Thyroid gland (tissue), 4 donors: Measurements from ENCODE around the gene ZNF365. TPM values are rescaled to one million over a fixed set of nuclear protein-coding genes. Genes with fewer than 3 reads are reported as not detected.

ENCODE experiments used
- DNase-seq, 2 donors: peaks; one replicate each; pipeline ENCODE4 v3.0.0-alpha.2; 2019
- H3K27ac ChIP-seq, 3 donors: fragments of 200-600 bp; sonication (generic); 1 replicate in 2 of 3; 2 replicates in 1 of 3; pipeline ENCODE4 v1.5.1; 2016 to 2019; ENCODE audit warnings: mild to moderate bottlenecking in 1 of 3, moderate library complexity in 1 of 3
- H3K27me3 ChIP-seq: fragments of 200-600 bp; sonication (generic); one replicate; pipeline ENCODE4 v1.5.1; 2019
- H3K36me3 ChIP-seq, 2 donors: fragments of 200-600 bp; sonication (generic); one replicate each; pipeline ENCODE4 v1.5.1; 2016 to 2019
- H3K4me1 ChIP-seq, 2 donors: fragments of 200-600 bp; sonication (generic); one replicate each; pipeline ENCODE4 v1.5.1; 2017 to 2019
- H3K4me3 ChIP-seq, 3 donors: fragments of 200-600 bp; sonication (generic); replicated peaks in 1 of 3; 1 replicate in 2 of 3; 2 replicates in 1 of 3; pipeline ENCODE4 v1.5.1; 2016; ENCODE audit warnings: mild to moderate bottlenecking in 1 of 3
- H3K9me3 ChIP-seq: fragments of 200-600 bp; sonication (generic); one replicate; pipeline ENCODE4 v1.5.1; 2017
- CTCF ChIP-seq, 6 experiments: fragments of 200-600 bp in 3 of 6; fragments of 450-650 bp in 3 of 6; sonication (generic) in 3 of 6; IDR thresholded peaks; one replicate each; pipeline ENCODE4 v1.5.1; 2016 to 2019; ENCODE audit warnings: antibody characterized with exemption in 6 of 6, mild to moderate bottlenecking in 2 of 6, inconsistent platforms in 1 of 6, moderate library complexity in 1 of 6
- POLR2A ChIP-seq, 2 donors: fragments of 450-650 bp; IDR thresholded peaks; one replicate each; pipeline ENCODE4 v1.6.1; 2017; ENCODE audit warnings: antibody characterized with exemption in 2 of 2, mild to moderate bottlenecking in 2 of 2, moderate library complexity in 1 of 2
- WGBS, 2 donors: methylation state at CpG; one replicate each; pipeline ENCODE4 v1.1.5; 2017; 5-methylcytosine and 5-hydroxymethylcytosine counted together
- intact Hi-C: fragments of 100-400 bp; cut with DNase I; formaldehyde crosslinking; loops from one replicate; pipeline ENCODE4 v1.15.1; 2023
- total RNA-seq, 4 donors: library from RNA; depleted of rRNA; stranded (reverse); fragments of >200 nt; gene quantifications; one replicate each; pipeline ENCODE4 v1.2.3, GENCODE V29; 2016

The ZNF365 gene
- total RNA-seq, 4 donors from 2014 or later: 0.63 to 1.2 TPM; not detected in 2

GRCh38 chr10:62390497-62391176 is 16.5 kb downstream of the ZNF365 start:
- 95 to 97% methylated on average over 2 of the region's 2 CpGs for WGBS, 2 donors
- Histone ChIP-seq H3K4me1 (no peaks in the 10 kb centered on the region), H3K27me3 (no peaks in the 10 kb centered on the region), H3K4me3 (no peak overlapping the region), H3K36me3 (no peaks in the 10 kb centered on the region), H3K27ac (no peak overlapping the region), H3K9me3 (no peaks in the 10 kb centered on the region)
- intact Hi-C loops: no loop called here
- no peak for DNase-seq
- no peak for TF ChIP-seq POLR2A (IDR thresholded peaks at IDR 0.05)
- TF ChIP-seq CTCF (IDR thresholded peaks at IDR 0.05): no peak

- no peak for DNase-seq
- no peaks in the 10 kb centered on the region for H3K4me1 ChIP-seq
- H3K9me3 ChIP-seq: no peaks in the 10 kb centered on the region
- H3K27ac ChIP-seq: no peak overlapping the region
- no peaks in the 10 kb centered on the region for H3K36me3 ChIP-seq
- no peaks in the 10 kb centered on the region for H3K27me3 ChIP-seq
- TF ChIP-seq POLR2A (IDR thresholded peaks at IDR 0.05): no peak
- TF ChIP-seq CTCF (IDR thresholded peaks at IDR 0.05): no peak
- 93 to 94% methylated on average over 4 of the region's 4 CpGs for WGBS, 2 donors
- intact Hi-C loops: no loop called here
- H3K4me3 ChIP-seq: no peak overlapping the region
These were observed 19.1 kb downstream of the ZNF365 start for GRCh38 chr10:62393237-62393636.

- intact Hi-C loops: no loop called here
- 51 to 61% methylated on average over 2 of the region's 2 CpGs for WGBS, 2 donors
- no peak overlapping the region for H3K27ac ChIP-seq
These were observed 20.4 kb downstream of the ZNF365 start for GRCh38 chr10:62394556-62395018.

GRCh38 chr10:62395892-62396291 is 21.7 kb downstream of the ZNF365 start:
- no peak for DNase-seq
- H3K36me3 ChIP-seq: no peaks in the 10 kb centered on the region
- intact Hi-C loops: no loop called here
- H3K4me1 ChIP-seq: no peaks in the 10 kb centered on the region
- no peak overlapping the region for H3K27ac ChIP-seq
- no peaks in the 10 kb centered on the region for H3K27me3 ChIP-seq
- no peak overlapping the region for H3K4me3 ChIP-seq
- 68 to 76% methylated on average over 1 of the region's 1 CpG for WGBS, 2 donors
- no peaks in the 10 kb centered on the region for H3K9me3 ChIP-seq
- no peak for TF ChIP-seq CTCF (IDR thresholded peaks at IDR 0.05)

More at GRCh38 chr10:62394556-62395018, 20.4 kb downstream of the ZNF365 start:
- Histone ChIP-seq H3K27me3 (no peaks in the 10 kb centered on the region), H3K4me3 (no peak overlapping the region), H3K36me3 (no peaks in the 10 kb centered on the region), H3K9me3 (no peaks in the 10 kb centered on the region), H3K4me1 (no peaks in the 10 kb centered on the region)
- DNase-seq: no peak
- TF ChIP-seq CTCF (IDR thresholded peaks at IDR 0.05): no peak
- TF ChIP-seq POLR2A (IDR thresholded peaks at IDR 0.05): no peak

GRCh38 chr10:62396864-62397263 is 22.7 kb downstream of the ZNF365 start:
- DNase-seq: no peak
- Histone ChIP-seq H3K4me1 (no peaks in the 10 kb centered on the region), H3K27ac (no peak overlapping the region), H3K36me3 (no peaks in the 10 kb centered on the region), H3K4me3 (no peak overlapping the region), H3K9me3 (no peaks in the 10 kb centered on the region), H3K27me3 (no peaks in the 10 kb centered on the region)
- intact Hi-C loops: no loop called here
- TF ChIP-seq POLR2A (IDR thresholded peaks at IDR 0.05) (no peak), CTCF (IDR thresholded peaks at IDR 0.05) (no peak)
- WGBS, 2 donors: 85 to 92% methylated on average over 3 of the region's 3 CpGs
